Neural cell (in vitro differentiated cells): ENCODE results near the gene TRUB1.

Experiments
- EZH2 ChIP-seq: fragments of 200-600, 300-800 bp; shearing (Covaris generic), sonication (generic); IDR thresholded peaks from 2 replicates; pipeline ENCODE4 v1.6.1; 2014; ENCODE audit warnings: antibody characterized with exemption, low read length, borderline replicate concordance, mild to moderate bottlenecking; ENCODE audit not compliant: insufficient read depth, poor library complexity, severe bottlenecking
- MXI1 ChIP-seq: fragments of 450-650 bp; conservative IDR thresholded peaks from 2 replicates; pipeline ENCODE4 v1.6.1; 2014; ENCODE audit warnings: antibody characterized with exemption, mild to moderate bottlenecking; ENCODE audit not compliant: poor library complexity, severe bottlenecking
- POLR2AphosphoS5 ChIP-seq: IDR thresholded peaks from 2 replicates; pipeline ENCODE4 v1.6.1; 2012
- SMC3 ChIP-seq: fragments of 450-650 bp; conservative IDR thresholded peaks from 2 replicates; pipeline ENCODE4 v1.6.1; 2014; ENCODE audit warnings: antibody characterized with exemption, mild to moderate bottlenecking, moderate library complexity; ENCODE audit not compliant: poor library complexity
- TAF1 ChIP-seq: IDR thresholded peaks from 2 replicates; pipeline ENCODE4 v1.6.1; 2012; ENCODE audit warnings: low read depth
- TF ChIP-seq, protein P1 (sequence below): fragments of 450-650 bp; IDR thresholded peaks from 2 replicates; pipeline ENCODE4 v1.5.1; 2014; ENCODE audit warnings: antibody characterized with exemption, mild to moderate bottlenecking, moderate library complexity; ENCODE audit not compliant: poor library complexity, severe bottlenecking

DNA sequence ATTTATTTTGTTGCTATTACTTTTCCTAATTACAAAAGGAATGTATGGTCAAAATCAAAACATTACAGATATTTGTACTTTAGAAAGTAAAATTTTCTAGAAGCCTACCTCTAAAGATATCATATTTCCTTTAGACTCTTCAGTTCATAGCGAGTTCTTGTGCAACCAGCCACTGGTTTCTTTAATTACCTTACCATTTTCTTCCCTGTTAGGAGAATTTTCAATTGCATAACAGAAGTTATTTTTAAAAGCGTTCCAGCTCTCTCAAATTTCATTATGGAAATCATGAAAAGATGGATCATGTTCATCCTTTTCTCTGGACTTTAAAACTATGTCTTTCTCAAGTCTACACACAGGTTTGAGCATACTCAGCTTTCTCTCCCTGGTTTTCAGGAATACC, 5.0 kb upstream of the TRUB1 start:
- TF ChIP-seq, protein P1, sequence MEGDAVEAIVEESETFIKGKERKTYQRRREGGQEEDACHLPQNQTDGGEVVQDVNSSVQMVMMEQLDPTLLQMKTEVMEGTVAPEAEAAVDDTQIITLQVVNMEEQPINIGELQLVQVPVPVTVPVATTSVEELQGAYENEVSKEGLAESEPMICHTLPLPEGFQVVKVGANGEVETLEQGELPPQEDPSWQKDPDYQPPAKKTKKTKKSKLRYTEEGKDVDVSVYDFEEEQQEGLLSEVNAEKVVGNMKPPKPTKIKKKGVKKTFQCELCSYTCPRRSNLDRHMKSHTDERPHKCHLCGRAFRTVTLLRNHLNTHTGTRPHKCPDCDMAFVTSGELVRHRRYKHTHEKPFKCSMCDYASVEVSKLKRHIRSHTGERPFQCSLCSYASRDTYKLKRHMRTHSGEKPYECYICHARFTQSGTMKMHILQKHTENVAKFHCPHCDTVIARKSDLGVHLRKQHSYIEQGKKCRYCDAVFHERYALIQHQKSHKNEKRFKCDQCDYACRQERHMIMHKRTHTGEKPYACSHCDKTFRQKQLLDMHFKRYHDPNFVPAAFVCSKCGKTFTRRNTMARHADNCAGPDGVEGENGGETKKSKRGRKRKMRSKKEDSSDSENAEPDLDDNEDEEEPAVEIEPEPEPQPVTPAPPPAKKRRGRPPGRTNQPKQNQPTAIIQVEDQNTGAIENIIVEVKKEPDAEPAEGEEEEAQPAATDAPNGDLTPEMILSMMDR, result no peak
- TF ChIP-seq TAF1 (no peak), POLR2AphosphoS5 (no peak), SMC3 (no peak), EZH2 (no peak), MXI1 (no peak)
